A673 (cell line): Measurements from ENCODE around the gene AIP. TPM values are rescaled to one million over a fixed set of nuclear protein-coding genes. Genes with fewer than 3 reads are reported as not detected.

Source experiments
- BruUV-seq: library from RNA; stranded (reverse); fragments of 400-500 nt; replicated peaks from 2 replicates; lab custom pipeline; 2021; lab: Mats Ljungman, UMichigan
- CTCF ChIA-PET: fragments of 300-600 bp; sonication (Branson Sonifier 250); formaldehyde crosslinking; loops from one replicate; lab custom pipeline; 2022; ENCODE audit warnings: antibody characterized with exemption; lab: Charles Lee
- POLR2A ChIA-PET: fragments of 300-600 bp; sonication (Branson Sonifier 250); formaldehyde crosslinking; loops from one replicate; lab custom pipeline; 2022; ENCODE audit warnings: antibody characterized with exemption; ENCODE audit not compliant: low non-redundant PET; lab: Charles Lee
- DNase-seq: peaks from one replicate; pipeline ENCODE4 v3.0.0-alpha.2; 2015; ENCODE audit warnings: low spot score
- H3K27ac ChIP-seq: fragments of 200-600 bp; sonication (generic); 2 replicates; pipeline ENCODE4 v1.5.1; 2016; ENCODE audit warnings: mixed run types, low read depth, mild to moderate bottlenecking, mixed read lengths, antibody characterized with exemption, low read length; ENCODE audit not compliant: poor library complexity, severe bottlenecking
- H3K27me3 ChIP-seq: fragments of 200-600 bp; sonication (generic); replicated peaks from 2 replicates; pipeline ENCODE4 v1.6.1; 2017; ENCODE audit warnings: mixed run types, low read depth, mild to moderate bottlenecking, mixed read lengths, antibody characterized with exemption, low read length; ENCODE audit not compliant: insufficient read depth, poor library complexity
- H3K36me3 ChIP-seq: fragments of 200-600 bp; sonication (generic); 2 replicates; pipeline ENCODE4 v1.6.1; 2016; ENCODE audit warnings: mixed run types, mild to moderate bottlenecking, mixed read lengths, antibody characterized with exemption, low read length; ENCODE audit not compliant: insufficient read depth, poor library complexity, severe bottlenecking
- H3K4me1 ChIP-seq: fragments of 200-600 bp; sonication (generic); 2 replicates; pipeline ENCODE4 v1.6.1; 2017; ENCODE audit warnings: mixed run types, mild to moderate bottlenecking, mixed read lengths, antibody characterized with exemption, low read length; ENCODE audit not compliant: insufficient read depth, poor library complexity, severe bottlenecking
- H3K4me3 ChIP-seq: fragments of 200-600 bp; sonication (generic); 2 replicates; pipeline ENCODE4 v1.5.1; 2016; ENCODE audit warnings: low read depth, mixed run types, mild to moderate bottlenecking, mixed read lengths, low read length; ENCODE audit not compliant: poor library complexity, severe bottlenecking
- H3K9me3 ChIP-seq: fragments of 200-600 bp; sonication (generic); 2 replicates; pipeline ENCODE4 v1.6.1; 2016; ENCODE audit warnings: mixed run types, low read depth, mild to moderate bottlenecking, mixed read lengths, antibody characterized with exemption, low read length; ENCODE audit not compliant: poor library complexity, severe bottlenecking
- EZH2 ChIP-seq: fragments of 200-600 bp; sonication (generic); IDR thresholded peaks from 2 replicates; pipeline ENCODE4 v1.6.1; 2017; ENCODE audit warnings: borderline replicate concordance, low read depth, mild to moderate bottlenecking, mixed read lengths, antibody characterized with exemption, low read length; ENCODE audit not compliant: poor library complexity, severe bottlenecking
- intact Hi-C: fragments of 100-400 bp; cut with micrococcal nuclease; formaldehyde crosslinking; loops from one replicate; pipeline ENCODE4 v1.10.0; 2022; ENCODE audit not compliant: unreplicated experiment
- total RNA-seq: library from RNA; stranded (reverse); gene quantifications from 2 replicates; pipeline ENCODE4 v1.2.3, GENCODE V29; 2021
- TF ChIP-seq, protein P1 (sequence below): fragments of 300-800, 200-600 bp; sonication (generic); conservative IDR thresholded peaks from 2 replicates; pipeline ENCODE4 v1.5.1; 2017; ENCODE audit warnings: low read depth, mild to moderate bottlenecking, antibody characterized with exemption, low read length, moderate library complexity, mixed read lengths

AIP gene
- total RNA-seq, 1 experiment from 2014 or later, result 66.0 TPM

DNA sequence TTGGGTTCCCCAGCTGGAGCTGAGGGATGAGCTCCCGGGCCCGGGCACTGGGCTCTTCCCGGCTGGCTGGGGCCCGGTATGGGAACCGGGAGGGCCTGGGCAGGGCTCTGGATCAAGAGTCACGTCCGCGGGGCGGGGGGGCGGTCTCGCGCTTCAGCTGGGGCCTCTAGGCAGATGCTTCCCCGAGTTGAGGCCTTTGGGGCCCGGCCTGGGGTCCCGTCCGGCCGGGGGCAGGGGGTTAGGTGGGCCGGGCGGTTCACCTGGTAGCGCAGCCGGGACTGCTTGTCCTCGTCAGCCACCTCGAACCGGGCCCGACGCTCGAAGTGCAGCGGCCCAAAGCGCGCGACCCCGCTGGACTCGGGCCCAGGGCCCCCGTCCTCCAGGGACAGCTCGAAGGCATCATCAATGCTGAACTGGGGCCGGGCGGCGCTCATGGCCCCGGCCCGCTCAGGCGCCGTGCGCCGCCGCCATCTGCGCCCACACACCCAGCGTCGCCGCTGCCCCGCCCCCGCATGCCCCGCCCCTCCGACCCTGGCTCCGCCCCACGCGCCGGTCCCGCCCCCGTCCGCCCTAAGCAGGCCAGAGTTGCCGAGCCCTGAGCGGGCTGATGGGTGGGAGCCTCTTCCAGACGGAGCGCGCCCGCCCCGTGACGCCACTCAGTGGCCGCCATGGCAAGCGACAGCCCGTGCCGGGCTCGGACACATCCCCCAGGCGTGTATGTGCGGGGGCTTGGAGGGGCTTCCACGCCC lies 13.9 kb upstream of the AIP start, which contains the start of gene TMEM134:
Gene TMEM134, minus strand, starts transcription at position 493 of the 749 bp plus-strand sequence. Its CDS starts 59 bp downstream, at position 434.
- intact Hi-C loops, result no loop called here
- CTCF ChIA-PET, result interaction anchor here (0.7 to 1.1 kb wide), 2 partner anchors 67 to 1209 kb away, joined by 5 read pairs; partner anchors contain the start of gene PPP1CA

DNA sequence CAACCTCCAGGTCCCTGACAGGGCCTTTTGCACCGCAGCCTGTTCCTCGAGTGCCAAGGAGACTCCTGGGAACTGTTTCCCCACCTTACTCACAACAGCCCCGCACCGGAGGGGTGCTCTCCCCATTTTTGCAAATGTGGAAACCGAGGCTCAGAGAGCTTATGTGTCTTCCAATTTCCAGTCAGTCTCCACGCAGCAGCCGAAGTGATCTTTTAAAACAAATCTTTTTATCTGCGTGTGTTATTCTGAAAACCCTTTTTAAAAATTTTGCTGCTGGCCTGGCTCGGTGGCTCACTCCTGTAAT lies 13.4 kb upstream of the AIP start:
- H3K4me3 ChIP-seq, result peak overlapping the region; percentile 84
- no peaks in the 10 kb centered on the region for H3K9me3 ChIP-seq
- intact Hi-C loops, result no loop called here
- BruUV-seq, result no TSS peak
- CTCF ChIA-PET, result interaction anchor here (0.7 kb wide), 1 partner anchor 1209 kb away, joined by 5 read pairs; no protein-coding TSS in a partner anchor
- H3K4me1 ChIP-seq, result peaks cover 5% of the 10 kb centered on the region
- DNase-seq, result no peak
- POLR2A ChIA-PET, result no interaction called here
- no peaks in the 10 kb centered on the region for H3K36me3 ChIP-seq
- no peaks in the 10 kb centered on the region for H3K27me3 ChIP-seq
- TF ChIP-seq, protein P1, sequence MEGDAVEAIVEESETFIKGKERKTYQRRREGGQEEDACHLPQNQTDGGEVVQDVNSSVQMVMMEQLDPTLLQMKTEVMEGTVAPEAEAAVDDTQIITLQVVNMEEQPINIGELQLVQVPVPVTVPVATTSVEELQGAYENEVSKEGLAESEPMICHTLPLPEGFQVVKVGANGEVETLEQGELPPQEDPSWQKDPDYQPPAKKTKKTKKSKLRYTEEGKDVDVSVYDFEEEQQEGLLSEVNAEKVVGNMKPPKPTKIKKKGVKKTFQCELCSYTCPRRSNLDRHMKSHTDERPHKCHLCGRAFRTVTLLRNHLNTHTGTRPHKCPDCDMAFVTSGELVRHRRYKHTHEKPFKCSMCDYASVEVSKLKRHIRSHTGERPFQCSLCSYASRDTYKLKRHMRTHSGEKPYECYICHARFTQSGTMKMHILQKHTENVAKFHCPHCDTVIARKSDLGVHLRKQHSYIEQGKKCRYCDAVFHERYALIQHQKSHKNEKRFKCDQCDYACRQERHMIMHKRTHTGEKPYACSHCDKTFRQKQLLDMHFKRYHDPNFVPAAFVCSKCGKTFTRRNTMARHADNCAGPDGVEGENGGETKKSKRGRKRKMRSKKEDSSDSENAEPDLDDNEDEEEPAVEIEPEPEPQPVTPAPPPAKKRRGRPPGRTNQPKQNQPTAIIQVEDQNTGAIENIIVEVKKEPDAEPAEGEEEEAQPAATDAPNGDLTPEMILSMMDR, result no peak; the same call in 1 of the 2 replicates
- no peak for TF ChIP-seq EZH2
- H3K27ac ChIP-seq, result peak overlapping the region; percentile 59

More for the DNA sequence above, 13.9 kb upstream of the AIP start, which contains the start of gene TMEM134:
- H3K4me3 ChIP-seq, result peak within 1 kb of the TSS; percentile 84
- H3K27ac ChIP-seq, result peak within 1 kb of the TSS; percentile 84
- H3K9me3 ChIP-seq, result no peaks in the 10 kb centered on the region
- H3K36me3 ChIP-seq, result no peaks in the 10 kb centered on the region
- POLR2A ChIA-PET, result no interaction called here
- TF ChIP-seq, protein P1, result peak; percentile 66
- no peak for TF ChIP-seq EZH2
- H3K4me1 ChIP-seq, result peaks cover 11% of the 10 kb centered on the region
- BruUV-seq, result no TSS peak
- DNase-seq, result peak; percentile 97
- no peaks in the 10 kb centered on the region for H3K27me3 ChIP-seq

DNA sequence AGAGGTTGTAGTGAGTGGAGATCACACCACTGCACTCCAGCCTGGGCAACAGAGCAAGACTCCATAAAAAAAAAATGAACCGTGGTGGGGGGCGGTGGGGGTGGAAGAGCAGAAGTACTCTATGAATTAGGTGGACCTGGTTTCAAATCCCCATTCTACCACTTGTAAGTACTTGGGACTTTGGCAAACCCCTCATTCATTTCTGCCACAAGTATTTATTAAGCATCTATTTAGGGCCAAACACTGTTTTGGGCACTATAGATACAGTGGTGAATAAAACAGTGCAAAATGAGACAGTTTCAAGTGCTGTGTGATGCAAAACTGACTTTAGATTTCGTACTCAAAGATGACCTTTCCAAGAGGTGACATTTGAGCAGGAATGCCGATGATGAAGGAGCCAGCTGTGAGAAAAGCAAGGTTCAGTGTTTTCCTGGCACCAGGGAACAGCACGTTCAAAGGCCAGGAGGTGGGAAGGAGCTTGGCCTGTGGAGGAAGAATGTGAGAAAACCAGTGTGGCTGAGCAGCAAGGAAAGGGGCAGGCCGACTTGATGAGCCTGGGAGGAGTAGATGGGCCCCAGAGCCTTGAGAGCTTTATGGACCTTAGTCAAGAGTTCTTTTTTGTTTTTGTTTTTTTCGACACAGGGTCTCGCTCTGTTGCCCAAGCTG lies 12.4 kb upstream of the AIP start:
- intact Hi-C loops, result no loop called here
- POLR2A ChIA-PET, result no interaction called here
- no peaks in the 10 kb centered on the region for H3K27me3 ChIP-seq
- CTCF ChIA-PET, result no interaction called here
- TF ChIP-seq, protein P1, result no peak
- TF ChIP-seq EZH2, result no peak
- H3K27ac ChIP-seq, result no peak overlapping the region
- H3K36me3 ChIP-seq, result no peaks in the 10 kb centered on the region
- no TSS peak for BruUV-seq
- DNase-seq, result no peak
- H3K4me1 ChIP-seq, result peaks cover 1% of the 10 kb centered on the region
- H3K4me3 ChIP-seq, result no peak overlapping the region
- H3K9me3 ChIP-seq, result no peaks in the 10 kb centered on the region
